Lung (tissue), 12 donors: Measurements from ENCODE around the gene TNPO1. TPM values are rescaled to one million over a fixed set of nuclear protein-coding genes. Genes with fewer than 3 reads are reported as not detected.
A peak's percentile ranks its signal among the peaks of the same experiment; 100 is the strongest.

Experiments
- ATAC-seq: fragments of 200-7000 bp; cut with Tn5 transposase; one replicate; pipeline ENCODE4 v1.9.1; 2020; ENCODE audit warnings: moderate number of reproducible peaks; ENCODE audit not compliant: insufficient read depth, low FRiP score
- DNase-seq, 3 donors: peaks; one replicate each; pipeline ENCODE4 v3.0.0-alpha.2; 2013 to 2017
- H3K27ac ChIP-seq, 2 donors: one replicate each; pipeline ENCODE4 v1.5.1; 2013; ENCODE audit warnings: mild to moderate bottlenecking in 2 of 2, moderate library complexity in 2 of 2, control low read depth in 1 of 2, inconsistent platforms in 1 of 2, low read depth in 1 of 2, low read length in 1 of 2
- H3K27me3 ChIP-seq, 3 donors: one replicate each; pipeline ENCODE4 v1.5.1; 2013; ENCODE audit warnings: low read length in 2 of 3; ENCODE audit not compliant: control insufficient read depth in 3 of 3, insufficient read depth in 3 of 3
- H3K36me3 ChIP-seq, 4 donors: one replicate each; pipeline ENCODE4 v1.5.1; 2013; ENCODE audit warnings: low read length in 4 of 4, mild to moderate bottlenecking in 1 of 4, moderate library complexity in 1 of 4; ENCODE audit not compliant: control insufficient read depth in 4 of 4, insufficient read depth in 4 of 4
- H3K4me1 ChIP-seq, 5 donors: one replicate each; pipeline ENCODE4 v1.5.1; 2013; ENCODE audit warnings: low read length in 5 of 5, mild to moderate bottlenecking in 2 of 5, moderate library complexity in 1 of 5; ENCODE audit not compliant: control insufficient read depth in 5 of 5, insufficient read depth in 5 of 5
- H3K4me3 ChIP-seq: one replicate; pipeline ENCODE4 v1.5.1; 2013; ENCODE audit warnings: mild to moderate bottlenecking, control low read depth, moderate library complexity
- H3K9ac ChIP-seq, 2 donors: one replicate each; pipeline ENCODE4 v1.5.1; 2013; ENCODE audit warnings: low read length in 2 of 2, control low read depth in 1 of 2; ENCODE audit not compliant: insufficient read depth in 1 of 2
- H3K9me3 ChIP-seq, 4 donors: one replicate each; pipeline ENCODE4 v1.5.1; 2013; ENCODE audit warnings: low read length in 3 of 4, mild to moderate bottlenecking in 1 of 4, moderate library complexity in 1 of 4; ENCODE audit not compliant: control insufficient read depth in 4 of 4, insufficient read depth in 3 of 4
- WGBS, 2 donors: extraction: QIAGEN DNeasy Blood & Tissue Kit; methylation state at CpG; one replicate each; pipeline ENCODE4 v1.1.7; 2013; 5-methylcytosine and 5-hydroxymethylcytosine counted together
- polyA plus RNA-seq, 2 donors: library from polyadenylated mRNA; stranded (reverse); fragments of 200-250 nt; gene quantifications; one replicate each; pipeline ENCODE4 v1.2.1, GENCODE V29; 2013
- total RNA-seq, 2 donors: library from RNA; depleted of rRNA in 1 of 2; stranded (reverse); fragments of >200 nt in 1 of 2; gene quantifications; one replicate each; pipeline ENCODE4 v1.2.1, GENCODE V29; 2014 to 2021
- TF ChIP-seq, protein P1 (sequence below): IDR thresholded peaks from 2 replicates; pipeline ENCODE4 v1.5.1; 2012; ENCODE audit warnings: mild to moderate bottlenecking; ENCODE audit errors: control extremely low read depth, extremely low read depth
- donor health status: control.
- donor health status: control.
- donor health status: Bipolar disorder and iron deficiency.
- donor health status: healthy.
- donor health status: DM: yes; HTN: yes; CAD: no.

The TNPO1 gene
- total and polyA plus RNA-seq, 4 donors, result 9.4 to 122 (median 50.8) TPM

DNA sequence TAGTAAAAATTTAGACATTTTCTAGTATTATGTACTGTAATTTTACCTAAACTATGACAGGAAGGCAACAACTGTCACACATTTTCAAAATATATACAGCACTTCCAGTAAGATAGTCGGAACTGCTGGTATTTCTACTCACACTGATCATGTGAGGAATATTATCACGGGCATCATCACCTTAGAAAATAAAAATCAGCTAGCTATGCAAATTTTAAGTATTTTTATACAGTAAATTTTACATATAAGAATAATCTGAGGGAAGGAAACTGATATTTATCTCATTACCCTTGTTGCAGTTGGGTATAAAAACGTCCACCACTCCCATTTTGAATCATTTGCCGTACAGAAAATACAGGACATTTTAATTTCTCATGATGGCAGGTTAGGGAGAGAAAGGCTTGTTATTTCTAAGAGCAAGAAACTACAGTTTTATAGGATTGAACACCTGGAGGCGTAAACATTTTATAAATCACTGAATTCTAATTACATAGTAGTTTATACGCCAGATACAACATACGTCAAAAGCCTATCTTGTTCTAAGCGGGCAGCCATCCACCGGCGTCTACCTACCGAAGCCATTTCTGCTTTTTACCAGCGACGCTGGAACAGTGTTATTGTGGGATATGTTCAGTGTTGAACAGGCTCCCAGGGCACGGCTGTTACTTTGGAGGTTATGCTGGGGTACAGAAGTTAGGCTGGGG is 729 bp upstream of the TNPO1 start:
- no peak for DNase-seq
- 4 to 6% methylated on average over 14 of the region's 14 CpGs for WGBS, 2 donors

DNA sequence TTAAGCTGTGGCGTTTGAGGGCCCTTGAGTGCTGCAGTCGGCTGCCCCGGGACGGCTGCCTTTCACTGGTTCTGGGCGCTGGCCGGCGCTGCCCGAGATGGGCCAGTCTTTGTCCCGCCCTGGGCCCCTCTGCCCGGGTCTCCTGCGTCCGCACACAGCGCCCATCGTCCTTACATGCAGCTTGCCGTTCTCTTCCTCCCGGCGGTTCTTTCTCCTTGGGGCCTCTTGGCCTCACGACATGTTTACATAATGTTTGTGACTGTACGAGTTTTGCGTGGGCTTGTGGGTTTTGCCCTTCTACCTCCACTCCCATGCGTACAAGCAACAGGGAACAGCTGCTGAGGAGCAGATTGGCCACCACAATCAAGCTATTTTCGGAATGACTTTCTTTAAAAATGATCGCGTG is 618 bp downstream of the TNPO1 start:
- WGBS, 2 donors, result 0% methylated on average over 23 to 24 of the region's 24 CpGs
- Histone ChIP-seq H3K36me3 (peaks cover 0 to 8% (median 0%) of the 10 kb centered on the region in 4 donors), H3K27me3 (no peaks in the 10 kb centered on the region), H3K27ac (peak overlapping the region; percentile 99 to 100), H3K9ac (peak overlapping the region; percentile 95 to 97), H3K4me1 (peaks cover 0 to 23% (median 10%) of the 10 kb centered on the region in 5 donors), H3K9me3 (no peaks in the 10 kb centered on the region), H3K4me3 (peak overlapping the region; percentile 94)
- peak; percentile 37 for ATAC-seq
- TF ChIP-seq, protein P1, sequence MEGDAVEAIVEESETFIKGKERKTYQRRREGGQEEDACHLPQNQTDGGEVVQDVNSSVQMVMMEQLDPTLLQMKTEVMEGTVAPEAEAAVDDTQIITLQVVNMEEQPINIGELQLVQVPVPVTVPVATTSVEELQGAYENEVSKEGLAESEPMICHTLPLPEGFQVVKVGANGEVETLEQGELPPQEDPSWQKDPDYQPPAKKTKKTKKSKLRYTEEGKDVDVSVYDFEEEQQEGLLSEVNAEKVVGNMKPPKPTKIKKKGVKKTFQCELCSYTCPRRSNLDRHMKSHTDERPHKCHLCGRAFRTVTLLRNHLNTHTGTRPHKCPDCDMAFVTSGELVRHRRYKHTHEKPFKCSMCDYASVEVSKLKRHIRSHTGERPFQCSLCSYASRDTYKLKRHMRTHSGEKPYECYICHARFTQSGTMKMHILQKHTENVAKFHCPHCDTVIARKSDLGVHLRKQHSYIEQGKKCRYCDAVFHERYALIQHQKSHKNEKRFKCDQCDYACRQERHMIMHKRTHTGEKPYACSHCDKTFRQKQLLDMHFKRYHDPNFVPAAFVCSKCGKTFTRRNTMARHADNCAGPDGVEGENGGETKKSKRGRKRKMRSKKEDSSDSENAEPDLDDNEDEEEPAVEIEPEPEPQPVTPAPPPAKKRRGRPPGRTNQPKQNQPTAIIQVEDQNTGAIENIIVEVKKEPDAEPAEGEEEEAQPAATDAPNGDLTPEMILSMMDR, result no peak
- peak; percentile 78 to 83 (median 79) for DNase-seq

More for the DNA sequence above, 729 bp upstream of the TNPO1 start:
- Histone ChIP-seq H3K36me3 (peaks cover 0 to 8% (median 0%) of the 10 kb centered on the region in 4 donors), H3K4me3 (peak overlapping the region; percentile 94), H3K27ac (peak overlapping the region; percentile 99 to 100), H3K27me3 (no peaks in the 10 kb centered on the region), H3K9ac (peak overlapping the region; percentile 95), H3K9me3 (no peaks in the 10 kb centered on the region), H3K4me1 (peaks cover 0 to 17% (median 10%) of the 10 kb centered on the region in 5 donors)
- no peak for ATAC-seq
- TF ChIP-seq, protein P1, result no peak

DNA sequence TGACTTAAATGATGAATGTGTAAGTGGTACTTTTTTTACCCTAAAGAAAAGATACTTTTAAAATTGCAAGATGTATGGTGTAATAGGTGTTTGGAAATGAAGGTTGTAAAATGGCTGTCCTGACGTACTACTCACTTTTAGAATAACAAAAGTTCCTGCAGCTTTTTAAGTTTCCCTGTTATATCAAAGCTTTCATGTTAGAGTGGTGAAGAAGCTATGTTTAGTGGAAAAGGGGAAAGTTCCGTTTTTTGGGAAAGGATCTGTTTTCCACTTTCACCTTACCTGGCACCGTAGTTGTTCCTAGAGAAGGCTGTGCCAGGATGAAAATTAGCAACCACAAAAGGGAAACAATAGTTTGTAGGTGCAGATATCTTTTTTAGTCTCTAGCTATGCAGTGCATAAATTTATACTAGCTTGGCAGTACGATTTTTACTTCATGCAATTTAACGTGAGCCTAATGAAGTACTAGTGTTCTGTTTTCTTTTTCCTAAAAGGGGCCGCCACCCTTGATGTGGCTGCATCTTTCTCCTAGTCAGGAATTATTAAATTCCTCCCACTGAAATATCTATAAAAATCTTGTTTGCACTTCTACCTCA is 1.3 kb downstream of the TNPO1 start:
- 11 to 18% methylated on average over 6 of the region's 6 CpGs for WGBS, 2 donors
- Histone ChIP-seq H3K27me3 (no peaks in the 10 kb centered on the region), H3K9me3 (no peaks in the 10 kb centered on the region), H3K27ac (no peak overlapping the region), H3K4me3 (no peak overlapping the region), H3K4me1 (peaks cover 0 to 24% (median 10%) of the 10 kb centered on the region in 5 donors), H3K36me3 (peaks cover 0 to 8% (median 0%) of the 10 kb centered on the region in 4 donors), H3K9ac (peak overlapping the region; percentile 95 to 97)
- ATAC-seq (no peak), DNase-seq (peak in 2 of 3 donors; percentile 49 to 67)
- TF ChIP-seq, protein P1, result no peak
